Nephron (organoid): ENCODE data around the gene TMEM51.

Experiments
- H3K27ac Mint-ChIP-seq, 3 experiments: 2 replicates each; pipeline ENCODE4 v1.8.0; 2020; ENCODE audit warnings: mixed read lengths in 3 of 3, mild to moderate bottlenecking in 2 of 3, moderate library complexity in 1 of 3
- H3K27me3 Mint-ChIP-seq: 2 replicates; pipeline ENCODE4 v1.8.0; 2021; ENCODE audit warnings: low read depth, mild to moderate bottlenecking, moderate library complexity, mixed read lengths
- H3K36me3 Mint-ChIP-seq: 2 replicates; pipeline ENCODE4 v1.8.0; 2020; ENCODE audit warnings: low read depth, mixed read lengths
- H3K4me1 Mint-ChIP-seq: 2 replicates; pipeline ENCODE4 v1.8.0; 2020; ENCODE audit warnings: mixed read lengths
- H3K4me3 Mint-ChIP-seq, 3 experiments: 2 replicates each; pipeline ENCODE4 v1.8.0; 2020; ENCODE audit warnings: mild to moderate bottlenecking in 3 of 3, mixed read lengths in 3 of 3, moderate library complexity in 2 of 3
- H3K9me3 Mint-ChIP-seq: 2 replicates; pipeline ENCODE4 v1.8.0; 2020; ENCODE audit warnings: mixed read lengths
- CTCF ChIP-seq, 3 experiments: fragments of 200-600 bp; sonication (generic); IDR thresholded peaks; one replicate each; pipeline ENCODE4 v1.5.0; 2021; ENCODE audit warnings: antibody characterized with exemption in 3 of 3; ENCODE audit not compliant: unreplicated experiment in 3 of 3

TMEM51 gene

GRCh38 chr1:15160626-15161025 lies 7.1 kb downstream of the TMEM51 start:
- H3K36me3 Mint-ChIP-seq: no peaks in the 10 kb centered on the region
- peak overlapping the region in 2 of 3 experiments; percentile 15 to 17 for H3K27ac Mint-ChIP-seq
- peaks cover 41% of the 10 kb centered on the region for H3K4me1 Mint-ChIP-seq

DNA sequence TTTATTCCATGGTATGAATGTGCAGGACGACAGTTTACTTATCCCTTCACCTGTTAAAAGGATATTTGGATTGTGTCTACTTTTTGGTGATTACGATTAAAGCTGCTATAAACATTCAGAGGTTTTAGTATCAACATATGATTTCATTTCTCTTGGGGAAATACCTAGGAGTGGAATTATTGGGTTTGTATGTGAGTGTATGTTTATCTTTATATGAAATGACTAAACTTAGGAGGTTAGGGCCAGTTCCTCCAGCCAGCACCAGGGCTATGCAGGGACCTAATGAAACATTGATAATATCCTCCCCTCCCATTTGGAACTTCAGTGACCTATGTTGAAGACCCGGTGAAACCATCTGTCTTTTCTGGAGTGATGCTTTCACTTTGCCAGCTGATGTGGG lies 13.8 kb downstream of the TMEM51 start:
- Mint-ChIP-seq H3K27ac (no peak overlapping the region), H3K9me3 (no peaks in the 10 kb centered on the region), H3K4me1 (no peaks in the 10 kb centered on the region), H3K4me3 (no peak overlapping the region), H3K36me3 (no peaks in the 10 kb centered on the region), H3K27me3 (no peaks in the 10 kb centered on the region)
- TF ChIP-seq CTCF (IDR thresholded peaks at IDR 0.05; ENCODE audit: unreplicated experiment in 3 of 3): no peak

More at GRCh38 chr1:15160626-15161025, 7.1 kb downstream of the TMEM51 start:
- H3K4me3 Mint-ChIP-seq: no peak overlapping the region
- TF ChIP-seq CTCF (IDR thresholded peaks at IDR 0.05; ENCODE audit: unreplicated experiment in 3 of 3): no peak
- peaks cover 3% of the 10 kb centered on the region for H3K27me3 Mint-ChIP-seq
- H3K9me3 Mint-ChIP-seq: no peaks in the 10 kb centered on the region

GRCh38 chr1:15168479-15168878 lies 14.9 kb downstream of the TMEM51 start:
- Mint-ChIP-seq H3K9me3 (no peaks in the 10 kb centered on the region), H3K4me1 (peaks cover 7% of the 10 kb centered on the region), H3K27ac (peak overlapping the region in 1 of 3 experiments; percentile 8), H3K4me3 (no peak overlapping the region), H3K36me3 (no peaks in the 10 kb centered on the region), H3K27me3 (no peaks in the 10 kb centered on the region)
- TF ChIP-seq CTCF (IDR thresholded peaks at IDR 0.05; ENCODE audit: unreplicated experiment in 3 of 3): no peak

- Mint-ChIP-seq H3K4me1 (peaks cover 17% of the 10 kb centered on the region), H3K9me3 (no peaks in the 10 kb centered on the region), H3K27me3 (no peaks in the 10 kb centered on the region), H3K36me3 (no peaks in the 10 kb centered on the region), H3K4me3 (no peak overlapping the region), H3K27ac (no peak overlapping the region)
- no peak for TF ChIP-seq CTCF (IDR thresholded peaks at IDR 0.05; ENCODE audit: unreplicated experiment in 3 of 3)
Observed at GRCh38 chr1:15170071-15170470, 16.5 kb downstream of the TMEM51 start.

DNA sequence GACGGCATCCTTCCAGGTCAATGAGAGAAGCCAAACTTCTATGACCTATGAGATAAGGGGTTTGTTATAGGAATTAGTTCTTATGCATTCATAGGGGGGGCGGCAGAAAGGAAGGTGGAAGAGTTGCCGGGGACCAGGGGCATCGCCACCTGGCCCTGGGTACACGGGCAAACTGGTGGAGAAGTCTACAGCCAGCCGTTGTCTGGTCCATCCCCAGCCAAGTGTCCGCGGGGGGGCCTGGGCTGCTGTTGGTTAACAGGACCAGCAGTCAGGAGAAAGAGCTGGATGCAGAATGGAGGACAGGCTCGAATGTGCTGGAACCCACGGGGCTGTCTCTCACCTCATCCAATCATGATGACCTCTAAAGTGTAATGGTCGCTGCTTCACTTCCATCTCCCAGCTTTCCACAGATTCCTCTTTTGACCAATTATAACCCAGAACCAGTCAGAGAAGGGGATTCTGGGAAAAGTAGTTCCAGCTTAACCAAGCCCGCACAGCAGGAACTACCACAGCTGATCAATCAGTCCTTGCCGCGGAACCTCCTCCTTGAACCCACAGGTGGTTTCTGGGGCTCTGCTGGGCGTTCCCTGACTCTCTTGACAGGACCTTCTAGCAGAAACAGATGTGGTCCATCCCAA lies 17.8 kb downstream of the TMEM51 start:
- H3K27me3 Mint-ChIP-seq: no peaks in the 10 kb centered on the region
- H3K36me3 Mint-ChIP-seq: no peaks in the 10 kb centered on the region
- TF ChIP-seq CTCF (IDR thresholded peaks at IDR 0.05; ENCODE audit: unreplicated experiment in 3 of 3): no peak
- H3K27ac Mint-ChIP-seq: no peak overlapping the region
- no peak overlapping the region for H3K4me3 Mint-ChIP-seq
- H3K9me3 Mint-ChIP-seq: no peaks in the 10 kb centered on the region
- peaks cover 22% of the 10 kb centered on the region for H3K4me1 Mint-ChIP-seq
